ENCODE results near the gene ATAD1. TPM values are rescaled to one million over a fixed set of nuclear protein-coding genes. Genes with fewer than 3 reads are reported as not detected.
A peak's percentile ranks its signal among the peaks of the same experiment; 100 is the strongest.

The ATAD1 gene
- polyA plus RNA-seq, 1 donor = 35.9 TPM

DNA sequence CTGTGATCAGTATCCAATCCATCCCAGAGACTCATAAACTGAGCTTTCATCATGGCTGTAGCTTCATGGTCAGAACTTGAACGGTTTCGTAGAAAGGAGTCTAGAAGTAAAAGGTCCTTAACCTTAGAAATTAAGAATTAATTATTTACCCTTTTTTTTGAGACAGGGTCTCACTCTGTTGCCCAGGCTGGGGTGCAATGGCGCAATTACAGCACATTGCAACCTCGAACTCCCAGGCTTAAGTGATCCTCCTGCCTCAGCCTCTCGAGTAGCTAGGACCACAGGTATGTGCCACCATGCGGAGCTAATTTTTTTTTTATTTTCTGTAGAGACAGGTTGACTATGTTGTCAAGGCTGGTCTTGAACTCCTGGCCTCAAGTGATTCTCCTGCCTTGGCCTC, 41.7 kb downstream of the ATAD1 start:
- Histone ChIP-seq H3K27ac (ENCODE audit: low read length) (no peak overlapping the region), H3K4me3 (ENCODE audit: low read length) (no peak overlapping the region), H3K4me1 (ENCODE audit: control insufficient read depth, insufficient read depth, low read length) (no peaks in the 10 kb centered on the region), H3K27me3 (ENCODE audit: control insufficient read depth, insufficient read depth, low read length) (no peaks in the 10 kb centered on the region), H3K36me3 (ENCODE audit: control insufficient read depth, insufficient read depth, low read length) (peaks cover 18% of the 10 kb centered on the region), H3K9me3 (ENCODE audit: control insufficient read depth, low read depth, low read length) (no peaks in the 10 kb centered on the region)
- DNase-seq = no peak
- WGBS (ENCODE audit: insufficient coverage, low lambda C conversion rate) = 100% methylated on average over 2 of the region's 6 CpGs

DNA sequence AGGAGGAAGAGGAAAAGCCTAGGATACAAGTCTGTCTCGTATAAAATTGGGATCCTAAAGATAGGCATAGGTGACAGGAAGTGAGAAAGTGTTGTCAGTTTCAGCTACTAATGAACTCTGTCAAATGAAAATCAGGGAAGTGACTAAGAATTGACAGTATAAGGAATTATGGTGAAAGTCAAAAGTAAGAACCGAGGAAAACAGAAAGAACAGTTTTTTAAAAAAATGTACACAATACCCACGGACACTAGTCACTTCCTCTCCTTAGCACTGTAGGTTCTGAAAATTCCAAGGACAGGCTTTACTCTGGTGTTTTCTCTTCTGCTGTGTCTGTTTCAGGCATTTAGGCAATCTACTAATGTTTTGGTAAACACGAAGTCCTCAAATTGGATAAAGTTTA, 42.3 kb downstream of the ATAD1 start:
- Histone ChIP-seq H3K36me3 (ENCODE audit: control insufficient read depth, insufficient read depth, low read length) (peaks cover 18% of the 10 kb centered on the region), H3K27me3 (ENCODE audit: control insufficient read depth, insufficient read depth, low read length) (no peaks in the 10 kb centered on the region), H3K4me3 (ENCODE audit: low read length) (no peak overlapping the region), H3K4me1 (ENCODE audit: control insufficient read depth, insufficient read depth, low read length) (no peaks in the 10 kb centered on the region), H3K9me3 (ENCODE audit: control insufficient read depth, low read depth, low read length) (no peaks in the 10 kb centered on the region), H3K27ac (ENCODE audit: low read length) (no peak overlapping the region)
- 76% methylated on average over 2 of the region's 4 CpGs for whole genome bisulfite sequencing (ENCODE audit: insufficient coverage, low lambda C conversion rate)
- DNase-seq = no peak

DNA sequence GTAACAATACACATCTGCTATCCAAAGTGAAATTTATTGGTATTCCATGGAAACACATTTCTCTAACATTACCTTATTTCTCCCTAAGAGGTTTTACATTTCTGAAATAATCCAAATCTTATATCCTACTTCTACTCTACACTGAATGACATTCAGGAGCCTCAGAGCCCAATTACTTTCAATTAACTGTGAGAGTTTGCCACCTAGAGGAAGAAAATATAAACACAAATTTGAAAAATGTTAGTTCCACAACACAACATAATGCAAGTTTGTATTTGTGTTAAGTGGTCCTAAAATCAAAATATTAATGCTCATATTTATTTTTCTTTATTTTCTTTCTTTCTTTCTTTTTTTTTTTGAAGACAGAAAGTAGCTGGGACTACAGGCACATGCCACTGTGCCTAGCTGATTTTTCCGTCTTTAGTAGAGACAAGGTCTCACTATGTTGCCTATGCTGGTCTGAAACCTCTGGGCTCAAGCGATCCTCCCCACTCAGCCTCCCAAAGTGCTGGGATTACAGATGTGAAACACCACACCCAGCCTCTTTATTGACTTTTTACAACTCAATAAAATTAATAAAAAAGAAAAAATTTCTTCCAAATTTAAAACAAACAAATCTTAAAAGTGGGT, 46.0 kb downstream of the ATAD1 start:
- Histone ChIP-seq H3K9me3 (ENCODE audit: control insufficient read depth, low read depth, low read length) (no peaks in the 10 kb centered on the region), H3K4me3 (ENCODE audit: low read length) (no peak overlapping the region), H3K36me3 (ENCODE audit: control insufficient read depth, insufficient read depth, low read length) (peaks cover 30% of the 10 kb centered on the region), H3K27me3 (ENCODE audit: control insufficient read depth, insufficient read depth, low read length) (no peaks in the 10 kb centered on the region), H3K4me1 (ENCODE audit: control insufficient read depth, insufficient read depth, low read length) (no peaks in the 10 kb centered on the region), H3K27ac (ENCODE audit: low read length) (no peak overlapping the region)
- DNase-seq = peak in 1 of 2 donors; percentile 26
- no CpG with 5 or more reads among the region's 2 CpGs for WGBS (ENCODE audit: insufficient coverage, low lambda C conversion rate)

DNA sequence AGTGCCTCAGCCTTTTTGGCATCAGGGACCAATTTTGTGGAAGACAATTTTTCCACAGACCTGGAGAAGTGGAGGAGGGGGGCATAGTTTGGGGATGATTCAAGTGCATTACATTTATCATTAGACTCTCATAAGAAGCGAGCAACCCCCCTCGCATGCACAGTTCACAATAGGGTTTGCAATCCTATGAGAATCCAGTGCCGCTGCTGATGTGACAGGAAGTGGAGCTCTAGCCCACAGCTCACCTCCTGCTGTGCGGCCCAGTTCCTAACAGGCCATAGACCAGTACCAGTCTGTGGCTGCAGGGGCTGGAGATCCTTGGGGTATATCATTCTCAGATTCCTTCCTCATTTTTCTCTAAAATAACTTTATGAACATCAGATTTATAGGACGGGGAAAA, 50.8 kb downstream of the ATAD1 start:
- Histone ChIP-seq H3K27ac (ENCODE audit: low read length) (no peak overlapping the region), H3K9me3 (ENCODE audit: control insufficient read depth, low read depth, low read length) (no peaks in the 10 kb centered on the region), H3K27me3 (ENCODE audit: control insufficient read depth, insufficient read depth, low read length) (no peaks in the 10 kb centered on the region), H3K4me3 (ENCODE audit: low read length) (no peak overlapping the region), H3K36me3 (ENCODE audit: control insufficient read depth, insufficient read depth, low read length) (peaks cover 33% of the 10 kb centered on the region), H3K4me1 (ENCODE audit: control insufficient read depth, insufficient read depth, low read length) (no peaks in the 10 kb centered on the region)
- DNase-seq = no peak
- WGBS (ENCODE audit: insufficient coverage, low lambda C conversion rate) = 100% methylated on average over 1 of the region's 5 CpGs

DNA sequence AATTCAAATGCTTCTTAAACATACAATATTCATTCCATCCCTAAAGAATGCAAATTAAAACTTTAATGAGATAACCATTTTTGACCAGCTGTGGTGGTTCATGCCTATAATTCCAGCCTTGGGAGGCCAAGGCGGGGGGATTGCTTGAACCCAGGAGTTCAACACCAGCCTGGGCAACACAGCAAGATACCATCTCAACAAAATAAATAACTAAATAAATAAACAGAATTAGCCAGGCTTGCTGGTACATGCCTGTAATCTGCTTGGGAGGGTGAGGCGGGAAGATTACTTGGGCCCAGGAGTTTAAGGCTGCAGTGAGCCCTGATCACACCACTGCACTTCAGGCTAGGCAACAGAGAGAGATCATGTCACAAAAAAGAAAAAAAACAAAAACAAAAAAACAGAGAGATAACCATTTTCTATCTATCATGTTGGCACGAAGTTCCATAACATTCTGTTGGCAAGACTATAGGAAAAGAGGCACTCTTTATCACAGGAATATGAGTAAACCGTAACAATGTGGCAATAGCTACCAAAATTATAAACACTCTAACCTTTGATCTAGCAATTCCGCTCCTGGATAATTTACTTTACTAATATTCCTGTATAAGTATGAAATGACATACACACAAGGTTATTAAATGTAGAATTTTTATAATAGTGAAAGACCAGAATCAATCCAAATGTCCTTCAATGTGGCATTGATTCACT, 52.2 kb downstream of the ATAD1 start:
- Histone ChIP-seq H3K9me3 (ENCODE audit: control insufficient read depth, low read depth, low read length) (no peaks in the 10 kb centered on the region), H3K4me3 (ENCODE audit: low read length) (no peak overlapping the region), H3K4me1 (ENCODE audit: control insufficient read depth, insufficient read depth, low read length) (no peaks in the 10 kb centered on the region), H3K36me3 (ENCODE audit: control insufficient read depth, insufficient read depth, low read length) (peaks cover 33% of the 10 kb centered on the region), H3K27me3 (ENCODE audit: control insufficient read depth, insufficient read depth, low read length) (no peaks in the 10 kb centered on the region), H3K27ac (ENCODE audit: low read length) (no peak overlapping the region)
- 88% methylated on average over 1 of the region's 5 CpGs for WGBS (ENCODE audit: insufficient coverage, low lambda C conversion rate)
- no peak for DNase-seq

DNA sequence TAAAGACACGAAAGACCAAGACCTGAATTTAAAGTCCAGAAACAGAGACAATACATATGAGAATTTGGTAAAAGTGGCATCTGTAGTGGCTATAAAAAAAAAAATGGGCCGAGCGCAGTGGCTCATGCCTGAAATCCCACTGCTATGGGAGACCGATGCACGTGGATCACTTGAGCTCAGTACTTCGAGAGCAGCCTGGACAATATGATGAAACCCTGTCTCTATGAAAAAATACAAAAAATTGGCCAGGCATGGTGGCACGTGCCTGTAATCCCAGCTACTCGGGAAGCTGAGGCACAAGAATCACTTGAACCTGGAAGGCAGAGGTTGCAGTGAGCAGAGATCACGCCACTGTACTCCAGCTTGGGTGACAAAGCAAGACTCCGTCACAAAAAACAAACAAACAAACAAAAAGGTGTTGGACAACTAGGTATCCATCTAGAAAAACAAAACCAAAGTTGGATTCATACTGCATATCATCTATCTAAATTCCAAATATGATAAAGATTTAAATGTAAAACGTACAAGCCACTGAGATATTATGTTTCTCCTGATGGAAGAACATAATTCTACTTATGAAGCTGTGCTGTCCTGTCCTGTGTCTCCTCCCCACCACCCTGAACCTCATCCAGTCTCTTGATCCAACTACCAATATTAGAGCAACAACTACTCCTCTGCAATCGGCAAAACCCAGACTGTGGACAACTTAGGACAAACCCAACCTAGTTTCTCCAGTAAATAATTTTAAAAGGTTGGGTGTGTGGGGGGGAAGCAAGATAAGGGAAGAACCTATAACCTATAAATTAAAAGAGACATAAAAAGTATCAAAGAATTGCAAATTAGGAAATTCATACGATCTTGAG, 53.7 kb downstream of the ATAD1 start:
- WGBS (ENCODE audit: insufficient coverage, low lambda C conversion rate) = 97% methylated on average over 3 of the region's 13 CpGs
- no peak for DNase-seq
- peaks cover 28% of the 10 kb centered on the region for H3K36me3 ChIP-seq (ENCODE audit: control insufficient read depth, insufficient read depth, low read length)
- no peaks in the 10 kb centered on the region for H3K9me3 ChIP-seq (ENCODE audit: control insufficient read depth, low read depth, low read length)
- H3K27me3 ChIP-seq (ENCODE audit: control insufficient read depth, insufficient read depth, low read length) = no peaks in the 10 kb centered on the region
- H3K27ac ChIP-seq (ENCODE audit: low read length) = no peak overlapping the region
- no peaks in the 10 kb centered on the region for H3K4me1 ChIP-seq (ENCODE audit: control insufficient read depth, insufficient read depth, low read length)
- H3K4me3 ChIP-seq (ENCODE audit: low read length) = no peak overlapping the region

DNA sequence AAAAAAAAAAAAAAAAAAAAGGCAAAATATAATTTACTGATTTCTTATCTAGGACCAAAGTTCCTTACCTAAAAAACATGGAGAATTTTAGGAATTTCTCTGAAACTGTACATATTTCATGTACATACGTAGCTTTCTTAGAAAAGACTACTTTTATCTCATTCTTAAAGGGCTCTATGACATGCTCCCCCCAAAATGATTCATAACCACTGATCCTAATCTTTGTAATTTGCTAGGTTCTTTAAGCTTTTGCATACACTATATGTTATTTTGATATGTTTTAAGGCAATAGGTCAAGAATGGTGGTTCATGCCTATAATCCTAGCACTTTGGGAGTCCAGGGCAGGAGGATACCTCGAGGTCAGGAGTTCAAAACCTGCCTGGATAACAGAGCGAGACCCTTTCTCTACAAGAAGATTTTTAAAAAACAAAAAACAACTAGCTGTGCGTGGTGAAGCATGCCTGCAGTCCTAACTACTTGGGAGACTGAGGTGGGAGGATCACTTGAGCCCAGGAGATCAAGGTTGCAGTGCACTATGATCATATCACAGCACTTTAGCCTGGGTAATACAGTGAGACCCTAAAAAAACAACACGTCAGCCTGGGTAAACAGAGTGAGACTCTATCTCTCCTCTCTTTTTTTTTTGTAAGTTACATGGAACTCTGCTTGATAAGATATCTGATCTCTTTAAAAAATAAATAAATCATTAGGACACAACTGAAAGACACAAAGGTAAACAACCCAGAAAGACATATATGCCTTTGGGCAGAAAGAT, 54.8 kb downstream of the ATAD1 start:
- Histone ChIP-seq H3K9me3 (ENCODE audit: control insufficient read depth, low read depth, low read length) (no peaks in the 10 kb centered on the region), H3K36me3 (ENCODE audit: control insufficient read depth, insufficient read depth, low read length) (peaks cover 21% of the 10 kb centered on the region), H3K4me1 (ENCODE audit: control insufficient read depth, insufficient read depth, low read length) (no peaks in the 10 kb centered on the region), H3K27me3 (ENCODE audit: control insufficient read depth, insufficient read depth, low read length) (no peaks in the 10 kb centered on the region), H3K4me3 (ENCODE audit: low read length) (no peak overlapping the region), H3K27ac (ENCODE audit: low read length) (no peak overlapping the region)
- WGBS (ENCODE audit: insufficient coverage, low lambda C conversion rate) = no CpG with 5 or more reads among the region's 5 CpGs
- no peak for DNase-seq

DNA sequence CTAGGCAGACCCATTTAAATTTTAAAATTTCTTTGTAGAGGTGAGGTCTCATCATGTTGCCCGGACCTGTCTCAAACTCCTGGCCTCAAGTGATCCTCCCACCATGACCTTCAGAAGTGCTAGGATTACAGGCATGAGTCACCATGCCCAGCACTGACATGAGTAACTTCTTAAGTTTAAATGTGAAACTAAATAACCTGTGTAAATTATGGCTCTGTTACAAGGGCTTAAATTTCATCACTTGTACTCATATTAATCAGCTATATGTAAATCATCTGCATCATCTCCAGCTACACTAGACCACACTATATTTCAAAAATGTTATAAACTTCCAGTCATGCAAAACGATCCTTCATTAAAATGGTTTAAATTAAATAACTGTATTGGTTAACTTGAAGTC, 56.1 kb downstream of the ATAD1 start:
- Histone ChIP-seq H3K27ac (ENCODE audit: low read length) (no peak overlapping the region), H3K27me3 (ENCODE audit: control insufficient read depth, insufficient read depth, low read length) (no peaks in the 10 kb centered on the region), H3K9me3 (ENCODE audit: control insufficient read depth, low read depth, low read length) (no peaks in the 10 kb centered on the region), H3K36me3 (ENCODE audit: control insufficient read depth, insufficient read depth, low read length) (peaks cover 22% of the 10 kb centered on the region), H3K4me1 (ENCODE audit: control insufficient read depth, insufficient read depth, low read length) (no peaks in the 10 kb centered on the region), H3K4me3 (ENCODE audit: low read length) (no peak overlapping the region)
- WGBS (ENCODE audit: insufficient coverage, low lambda C conversion rate) = no CpG with 5 or more reads among the region's 2 CpGs
- DNase-seq = peak; percentile 15 to 29

DNA sequence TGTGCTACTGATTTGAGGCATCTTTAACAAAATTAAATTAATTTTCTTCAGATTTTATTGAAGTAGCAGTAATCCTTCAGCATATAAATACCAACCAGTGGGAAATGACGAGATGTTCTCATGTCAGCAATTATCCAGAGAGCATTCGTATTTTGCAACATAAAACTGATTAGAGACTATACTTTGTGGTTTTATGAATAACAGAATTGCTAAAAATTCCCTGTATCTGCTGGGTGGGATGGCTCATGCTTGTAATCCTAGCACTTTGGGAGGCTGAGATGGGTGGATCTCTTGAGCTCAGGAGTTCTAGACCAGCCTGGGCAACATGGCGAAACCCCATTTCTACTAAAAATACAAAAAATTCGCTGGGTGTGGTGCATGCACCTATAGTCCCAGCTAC, 56.9 kb downstream of the ATAD1 start:
- H3K4me3 ChIP-seq (ENCODE audit: low read length) = no peak overlapping the region
- H3K27me3 ChIP-seq (ENCODE audit: control insufficient read depth, insufficient read depth, low read length) = no peaks in the 10 kb centered on the region
- no peak overlapping the region for H3K27ac ChIP-seq (ENCODE audit: low read length)
- no CpG with 5 or more reads among the region's 4 CpGs for WGBS (ENCODE audit: insufficient coverage, low lambda C conversion rate)
- H3K9me3 ChIP-seq (ENCODE audit: control insufficient read depth, low read depth, low read length) = no peaks in the 10 kb centered on the region
- no peak for DNase-seq
- no peaks in the 10 kb centered on the region for H3K4me1 ChIP-seq (ENCODE audit: control insufficient read depth, insufficient read depth, low read length)
- H3K36me3 ChIP-seq (ENCODE audit: control insufficient read depth, insufficient read depth, low read length) = peaks cover 18% of the 10 kb centered on the region

All from large intestine (tissue), 3 donors.